DMS53 treated with DMSO at 0.1 percent for 48 hours (cell line): Measurements from ENCODE around the gene KHK.
"Not testable (repeated sequence)": the region's sequence is repeated elsewhere in the genome, so short reads cannot be mapped to it uniquely, and the experiment has no call there.

Experiments used
- DNase-seq: peaks from one replicate; lab custom pipeline; 2025; ENCODE audit not compliant: unreplicated experiment; lab: John Stamatoyannopoulos, UW

Gene KHK

DNA sequence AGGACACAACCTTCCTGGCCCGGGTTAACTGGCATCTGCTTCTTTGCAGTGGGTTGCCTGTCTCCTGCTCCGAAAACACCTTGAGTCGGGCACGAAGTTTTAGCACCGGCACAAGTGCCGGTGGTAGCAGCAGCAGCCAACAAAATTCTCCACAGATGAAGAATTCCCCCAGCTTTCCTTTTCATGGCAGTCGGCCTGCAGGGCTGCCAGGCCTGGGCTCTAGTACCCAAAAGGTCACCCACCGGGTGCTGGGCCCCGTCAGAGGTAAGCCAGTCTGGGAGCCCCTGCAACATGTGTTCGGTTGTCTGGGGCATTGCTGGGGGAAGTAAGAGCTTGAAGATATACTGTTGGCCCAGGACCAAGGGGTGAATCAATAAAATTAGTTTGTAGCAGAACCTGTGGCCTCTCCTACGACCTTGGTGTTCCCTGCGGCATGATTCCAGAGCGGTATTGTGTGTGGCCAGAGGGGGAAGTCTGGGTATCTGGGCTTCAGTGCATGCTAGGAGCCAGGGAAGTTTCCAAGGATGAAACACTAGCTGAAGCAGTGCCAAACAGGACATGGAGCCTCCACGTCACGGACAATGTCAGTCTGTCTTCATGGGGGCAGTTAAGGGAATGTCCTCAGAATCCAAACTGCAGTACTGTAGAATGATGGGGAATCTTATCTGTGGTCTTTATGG lies 27.3 kb upstream of the KHK start:
- no peak for DNase-seq

DNA sequence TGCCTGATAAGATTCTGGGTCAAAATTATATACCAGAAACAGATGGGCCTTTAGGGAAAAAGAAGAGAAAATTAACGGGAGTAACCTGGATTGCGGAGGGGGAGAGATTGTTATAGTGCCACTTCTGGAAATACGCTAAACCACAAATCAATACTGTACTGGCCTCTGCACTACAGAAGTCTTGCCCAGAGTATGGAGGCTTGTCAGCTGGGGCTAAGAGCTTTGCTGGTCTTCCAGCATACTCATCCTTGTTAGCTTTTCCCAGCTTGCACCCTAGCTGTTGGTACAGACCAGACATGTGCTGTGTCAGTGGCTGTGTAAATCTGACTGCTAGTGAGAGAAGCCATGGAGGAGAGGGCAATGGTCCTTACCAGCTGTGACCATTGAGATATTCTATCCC lies 26.2 kb upstream of the KHK start:
- no peak for DNase-seq

DNA sequence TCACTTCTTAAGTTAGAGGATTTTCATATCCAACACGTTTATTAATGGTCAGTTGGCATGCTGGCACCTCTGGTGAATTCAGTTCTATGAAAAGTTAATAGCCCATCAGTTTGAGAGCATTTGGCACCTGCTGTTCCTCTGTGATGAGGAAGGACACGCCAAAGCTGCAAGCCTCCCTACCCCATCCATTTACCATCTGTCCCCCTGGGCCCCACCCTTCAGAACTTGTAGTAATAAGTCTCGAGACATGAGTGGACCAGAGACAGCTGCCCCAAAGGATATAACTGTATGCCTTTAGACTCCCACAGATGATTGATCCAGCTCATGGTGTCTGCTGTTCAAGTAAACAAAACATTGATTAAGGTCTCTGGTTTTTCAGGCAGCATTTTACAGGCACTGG lies 21.4 kb upstream of the KHK start:
- no peak for DNase-seq

DNA sequence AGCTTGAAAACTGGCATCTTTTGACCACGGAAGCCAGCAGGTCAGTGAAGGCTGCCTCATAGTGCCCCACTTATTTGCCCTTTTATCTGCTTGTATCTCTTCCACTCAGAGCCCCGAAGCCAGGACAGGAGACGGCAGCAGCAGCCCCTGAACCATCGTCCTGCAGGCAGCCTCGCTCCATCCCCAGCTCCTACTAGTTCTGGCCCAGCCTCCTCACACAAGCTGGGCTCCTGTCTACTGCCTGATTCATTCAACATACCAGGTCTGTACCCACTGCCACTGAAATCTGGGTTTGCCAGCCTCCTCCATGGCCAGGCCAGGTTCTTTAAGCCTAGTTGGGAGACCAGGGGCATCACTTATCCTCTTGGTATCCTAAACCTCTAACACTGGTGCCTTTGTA lies 19.2 kb upstream of the KHK start:
- no peak for DNase-seq

DNA sequence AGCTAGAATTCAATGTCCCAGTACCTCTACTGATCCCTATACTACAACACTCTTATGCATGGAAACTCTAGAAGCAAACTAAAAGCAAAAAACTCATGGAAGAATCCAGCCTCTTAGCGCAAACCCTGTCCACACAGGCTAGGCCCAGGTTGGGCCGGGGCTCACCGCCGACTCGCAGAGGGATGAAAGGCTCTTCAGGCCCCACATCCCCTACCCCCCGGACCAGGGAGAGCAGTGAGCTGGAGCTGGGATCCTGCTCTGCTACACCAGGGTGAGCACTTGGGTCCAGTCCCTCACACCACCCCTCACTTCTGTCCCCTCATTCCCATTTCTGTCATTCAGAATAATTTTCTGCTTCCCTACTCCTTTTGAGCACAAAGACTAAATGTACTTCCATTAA lies 17.1 kb upstream of the KHK start:
- DNase-seq: no peak

DNA sequence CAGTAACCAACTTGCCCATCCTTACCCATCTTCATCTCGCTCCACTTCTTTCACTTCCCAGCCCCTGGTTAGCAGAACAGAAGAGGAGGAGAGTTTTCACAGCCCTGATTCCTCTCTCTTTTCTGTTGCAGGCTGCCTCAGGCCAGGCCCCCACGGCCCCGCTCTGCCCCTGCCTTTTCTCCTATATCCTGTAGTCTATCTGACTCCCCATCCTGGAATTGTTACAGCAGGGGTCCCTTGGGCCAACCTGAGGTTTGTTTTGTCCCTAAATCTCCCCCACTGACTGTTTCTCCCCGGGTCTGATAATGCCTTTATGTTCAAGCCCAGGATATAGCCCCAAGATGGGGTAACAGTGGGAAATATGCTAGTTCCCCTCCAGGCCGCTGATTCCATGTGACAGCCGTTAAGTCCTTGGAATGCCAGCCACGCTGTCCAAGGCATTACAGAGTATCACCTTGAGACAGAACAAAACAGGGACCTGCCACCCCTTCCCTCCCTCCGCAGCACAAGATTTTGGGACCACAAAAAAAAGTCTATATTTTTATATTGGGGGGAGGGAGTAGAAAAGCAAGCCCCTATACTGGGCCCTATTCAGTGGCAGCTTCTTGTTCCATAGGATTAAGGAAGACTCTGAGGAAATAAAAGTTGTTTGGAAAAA lies 16.5 kb upstream of the KHK start:
- no peak for DNase-seq

DNA sequence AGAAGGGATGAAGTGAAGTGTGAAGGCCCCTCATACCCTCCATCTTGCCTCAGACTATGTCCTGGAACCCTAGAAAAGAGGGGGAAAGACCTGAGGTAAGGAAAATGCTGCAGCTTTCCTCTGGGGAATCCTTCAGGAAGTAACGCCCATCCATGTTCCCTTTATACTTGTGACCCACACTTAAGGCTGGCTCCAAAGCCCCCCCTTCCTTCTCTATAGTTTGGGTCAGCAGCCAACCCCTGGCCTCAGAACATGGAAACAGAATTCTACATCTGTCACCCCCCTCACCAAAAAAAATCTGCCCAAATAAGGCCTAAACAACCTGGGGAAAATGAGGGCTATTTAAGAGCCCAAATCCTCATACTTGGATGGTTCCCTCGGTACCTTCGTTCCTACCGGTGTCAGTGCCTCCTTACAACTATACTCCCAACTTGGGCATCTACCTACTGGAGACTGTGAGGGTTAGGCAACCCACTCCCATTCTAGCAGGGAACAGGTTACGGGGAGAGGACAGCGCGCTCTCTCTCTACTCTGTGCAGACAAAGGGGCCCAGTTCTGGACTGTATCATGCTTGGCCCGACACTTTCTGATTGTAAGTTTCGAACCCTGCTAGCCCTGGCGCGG lies 15.8 kb upstream of the KHK start:
- DNase-seq: no peak

DNA sequence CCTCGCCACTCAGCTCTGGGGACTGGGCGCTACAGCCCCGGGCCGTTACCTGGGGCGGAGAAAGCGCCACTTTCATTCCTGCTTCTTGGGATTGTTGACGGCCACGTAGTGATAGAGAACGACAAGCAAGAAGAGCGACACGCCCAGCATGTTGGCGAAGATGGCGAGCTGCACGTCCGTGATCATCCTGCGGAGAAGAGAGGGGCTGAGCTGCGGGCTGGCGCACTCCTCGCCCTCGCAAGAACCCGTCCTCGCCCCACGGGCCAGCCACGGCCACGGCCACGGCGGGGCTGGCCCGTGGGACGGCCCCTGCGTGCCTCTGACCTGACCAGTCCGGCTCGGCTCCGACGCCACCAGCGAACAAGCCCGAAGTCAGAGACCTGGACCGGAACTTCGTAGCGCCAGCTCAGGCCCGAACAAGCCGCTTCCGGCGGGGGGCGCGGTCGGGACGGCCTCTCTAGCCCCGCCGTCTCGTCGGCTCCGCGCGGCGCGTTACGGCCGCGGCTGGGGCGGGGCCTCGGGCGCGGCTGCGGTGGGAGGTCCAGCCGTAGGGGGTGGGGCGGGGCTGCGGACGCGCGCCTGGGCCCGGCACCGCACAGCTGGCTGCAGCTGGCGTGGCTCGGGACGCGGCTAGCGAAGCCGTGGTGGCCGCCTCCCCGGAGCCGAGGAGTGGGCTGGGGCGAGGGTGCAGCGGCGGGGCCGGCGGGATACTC lies 15.1 kb upstream of the KHK start, which contains the start of gene OST4:
Gene OST4 (minus strand): TSS at position 378 of the 713 bp plus-strand sequence.
- peak; percentile 77 for DNase-seq

DNA sequence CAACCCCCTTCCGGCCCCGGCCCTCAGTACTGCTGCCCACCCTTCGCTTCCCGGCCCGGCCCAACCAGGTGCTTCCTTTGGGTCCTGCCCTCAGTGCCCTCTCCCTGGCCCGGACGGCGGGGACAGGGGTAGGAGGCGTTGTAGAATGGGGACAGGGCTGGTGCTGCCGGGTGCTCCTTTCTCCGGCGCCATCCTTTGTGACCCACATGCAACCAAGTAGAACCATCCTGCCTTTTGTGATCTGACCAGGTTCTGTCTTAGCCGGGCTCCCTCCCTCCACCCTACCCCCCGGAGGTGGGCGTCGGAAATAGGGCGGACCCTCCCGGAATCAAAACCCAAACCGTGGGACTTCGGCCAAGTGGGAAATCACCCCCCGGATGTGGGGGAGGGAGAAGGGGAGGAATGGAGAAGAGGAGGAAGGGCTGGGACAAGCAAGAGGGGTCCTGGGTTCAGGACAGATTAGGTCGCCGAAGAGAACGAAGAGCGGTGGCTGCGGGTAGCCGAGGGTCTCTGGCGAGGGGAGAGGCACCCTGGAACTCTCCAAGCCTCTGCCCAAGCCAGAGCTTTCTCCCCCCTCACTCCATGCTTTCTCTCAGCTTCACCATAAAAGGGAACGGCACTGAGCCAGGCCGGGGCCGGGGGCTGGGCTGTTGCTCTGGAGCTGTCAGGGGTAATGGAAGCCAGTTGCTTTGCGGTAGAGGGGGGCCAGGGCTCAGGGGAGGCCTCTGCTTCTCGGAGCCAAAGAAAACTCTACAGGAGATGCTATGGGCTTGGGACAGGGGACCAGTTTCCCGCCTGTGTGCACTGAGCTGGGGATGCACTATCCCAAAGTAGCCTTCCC lies 14.4 kb upstream of the KHK start:
- no peak for DNase-seq

DNA sequence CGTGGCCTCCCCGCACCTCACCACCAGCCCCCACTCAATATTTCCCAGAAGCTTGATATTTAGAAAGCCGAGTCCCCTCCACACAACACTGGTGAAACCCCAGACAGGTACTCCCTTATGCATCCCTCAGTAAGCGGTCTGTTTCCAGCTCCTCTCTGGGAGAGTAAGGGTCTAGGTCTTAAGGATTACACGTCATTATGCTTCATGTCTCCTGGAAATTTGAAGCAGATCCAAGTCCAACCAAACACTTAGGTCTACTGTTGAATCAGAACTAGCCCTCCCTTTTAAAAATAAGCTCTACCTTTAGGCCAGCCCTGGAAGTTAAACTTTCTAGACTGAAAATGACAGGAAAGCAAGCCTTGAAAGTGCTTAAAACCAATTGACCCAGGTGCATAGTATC lies 13.7 kb upstream of the KHK start:
- no peak for DNase-seq

DNA sequence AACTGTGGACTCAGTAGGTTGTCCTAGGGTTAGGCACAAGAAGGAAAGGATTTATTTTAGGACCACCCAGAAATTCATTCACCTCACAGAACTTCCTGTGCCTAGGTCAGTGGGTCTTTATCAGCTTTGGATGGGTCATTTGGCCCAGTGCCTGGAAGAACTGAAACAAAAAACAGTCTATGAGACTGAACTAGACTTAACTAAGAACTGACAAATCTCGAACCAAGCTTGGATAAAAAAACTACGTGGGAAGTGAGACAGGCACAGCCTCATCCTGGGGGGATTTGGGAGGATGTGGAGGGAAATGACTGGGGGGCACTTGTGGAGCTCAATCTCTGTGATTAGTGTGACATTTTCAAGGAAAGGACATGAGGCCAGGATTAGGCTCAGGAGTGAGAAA lies 12.8 kb upstream of the KHK start:
- no peak for DNase-seq

DNA sequence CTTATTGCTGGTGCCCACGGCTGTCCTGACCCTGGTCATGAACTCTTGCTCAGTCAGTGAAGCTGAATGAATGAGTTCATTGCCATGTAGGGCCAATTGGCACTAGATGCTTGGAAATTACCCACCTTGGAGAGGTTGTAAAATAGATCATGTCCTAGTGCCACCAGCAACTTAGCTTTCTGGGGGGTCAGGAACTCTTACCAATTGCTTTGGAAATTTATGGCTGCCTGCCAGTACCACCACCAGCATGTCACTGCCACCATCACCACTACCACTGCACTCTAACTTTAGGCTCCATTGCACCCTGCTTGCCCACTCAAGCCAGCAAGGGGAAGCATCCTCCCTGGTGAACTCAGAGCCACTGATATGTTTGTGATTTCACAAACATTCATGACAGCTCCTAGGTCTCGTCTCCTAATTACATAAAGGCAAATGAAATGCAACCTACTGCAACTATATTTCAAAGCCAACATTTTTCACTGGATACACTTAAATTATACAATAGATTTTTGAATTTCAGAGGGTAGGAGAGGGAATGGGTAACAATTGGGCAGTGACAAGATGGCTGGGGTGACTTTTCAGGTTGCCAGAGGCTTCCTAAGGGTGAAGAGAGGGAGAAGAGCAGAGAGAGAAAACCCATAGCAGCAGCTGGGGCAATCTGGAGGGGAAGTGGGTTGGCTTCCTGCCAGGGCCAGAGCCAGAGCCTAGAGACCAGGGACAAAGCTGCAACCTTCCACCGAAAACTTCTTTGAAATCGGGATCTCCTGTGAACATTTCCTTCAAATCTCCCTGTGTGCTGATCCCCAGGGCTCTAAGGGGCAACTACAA lies 11.6 kb upstream of the KHK start:
- no peak for DNase-seq

DNA sequence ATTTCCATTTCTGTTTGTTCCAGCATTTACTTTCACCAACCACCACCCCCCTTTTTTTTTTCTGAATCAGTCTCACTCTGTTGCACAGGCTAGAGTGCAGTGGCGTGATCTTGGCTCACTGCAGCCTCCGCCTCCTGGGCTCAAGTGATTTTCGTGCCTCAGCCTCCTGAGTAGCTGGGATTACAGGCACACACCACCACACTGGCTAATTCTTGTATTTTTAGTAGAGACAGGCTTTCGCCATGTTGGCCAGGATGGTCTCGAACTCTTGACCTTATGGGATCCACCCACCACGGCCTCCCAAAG lies 11.1 kb upstream of the KHK start:
- DNase-seq: not testable (repeated sequence)

DNA sequence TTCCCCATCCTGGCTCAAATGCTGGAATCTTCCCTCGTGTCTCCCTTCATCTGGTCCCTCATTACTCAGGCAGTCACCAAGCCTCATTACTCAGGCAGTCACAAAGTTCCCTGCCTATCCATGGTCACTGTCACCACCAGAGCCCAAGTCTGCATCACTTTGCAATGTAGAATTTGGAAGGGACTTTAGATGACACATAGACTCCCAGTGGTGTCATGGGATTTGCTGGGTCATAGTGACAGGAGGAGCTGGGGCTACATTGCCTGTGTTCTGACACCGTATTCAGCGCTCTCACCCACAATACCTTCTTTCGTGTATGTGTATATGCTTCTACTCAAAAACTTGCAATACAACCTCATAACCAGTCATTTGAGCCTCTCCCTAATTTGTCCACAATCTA lies 10.2 kb upstream of the KHK start:
- no peak for DNase-seq

DNA sequence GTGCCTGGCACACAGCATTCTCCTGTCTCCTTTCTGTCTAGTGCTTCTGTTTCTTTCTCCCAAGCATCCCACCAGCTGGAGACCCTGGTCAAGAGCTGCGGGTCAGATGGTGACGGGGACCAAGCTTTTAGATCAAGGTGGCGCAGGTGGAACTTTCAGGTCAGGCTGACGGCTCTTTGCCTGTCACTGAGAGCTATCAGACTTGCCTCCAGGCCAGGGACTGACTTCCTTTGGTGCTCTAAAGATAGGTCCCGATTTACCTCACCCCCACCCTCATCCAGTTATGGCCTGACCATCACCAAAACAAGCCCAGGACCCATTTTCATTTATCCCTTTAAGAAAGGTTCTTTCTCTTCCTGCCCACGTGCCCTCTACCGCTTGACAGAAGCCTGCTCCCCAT lies 9.3 kb upstream of the KHK start:
- no peak for DNase-seq

DNA sequence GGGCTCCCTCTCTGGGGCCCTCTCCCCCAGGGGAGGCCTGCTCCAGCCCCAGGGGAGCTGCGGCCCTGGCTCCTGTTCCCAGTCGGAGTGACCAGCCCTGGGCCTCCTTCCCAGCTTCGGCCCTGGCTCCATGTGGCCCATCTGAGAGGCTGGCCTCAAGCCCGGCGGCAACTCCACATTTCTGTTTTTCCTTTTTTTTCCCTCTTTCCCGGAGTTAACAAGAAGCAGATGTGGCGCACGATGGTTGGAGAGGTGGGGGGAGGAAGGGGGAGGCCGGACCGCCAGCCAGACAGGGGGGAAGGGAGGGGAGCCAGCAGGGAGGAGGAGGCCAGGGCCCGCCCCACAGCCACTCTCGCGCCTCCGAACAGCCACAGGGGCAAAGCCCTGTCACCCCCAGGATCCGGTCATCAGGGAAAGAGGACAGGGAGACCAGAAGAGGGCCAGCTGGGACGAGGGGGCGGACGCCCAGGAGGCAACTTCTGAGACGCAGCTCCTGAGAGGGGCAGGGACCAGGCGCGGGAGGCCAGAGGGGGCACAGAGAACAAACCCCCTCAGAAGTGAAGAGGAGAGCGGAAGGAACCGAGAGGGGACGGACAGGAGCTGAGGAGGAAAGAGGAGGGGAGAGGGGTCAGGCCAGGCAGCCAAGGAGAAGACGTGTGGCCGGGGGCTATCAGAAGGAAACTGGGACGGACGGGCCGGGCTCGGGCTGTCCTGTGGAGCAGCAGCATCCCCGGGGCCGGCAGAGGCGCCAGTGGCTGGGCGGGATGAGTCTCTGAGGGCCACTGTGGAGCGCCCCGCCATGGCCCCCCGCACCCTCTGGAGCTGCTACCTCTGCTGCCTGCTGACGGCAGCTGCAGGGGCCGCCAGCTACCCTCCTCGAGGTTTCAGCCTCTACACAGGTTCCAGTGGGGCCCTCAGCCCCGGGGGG lies 8.0 kb upstream of the KHK start, which contains the start of gene EMILIN1:
Gene EMILIN1 (plus strand): TSS at position 349 of the 928 bp plus-strand sequence. CDS start 451 bp downstream, at position 800.
- no peak for DNase-seq

DNA sequence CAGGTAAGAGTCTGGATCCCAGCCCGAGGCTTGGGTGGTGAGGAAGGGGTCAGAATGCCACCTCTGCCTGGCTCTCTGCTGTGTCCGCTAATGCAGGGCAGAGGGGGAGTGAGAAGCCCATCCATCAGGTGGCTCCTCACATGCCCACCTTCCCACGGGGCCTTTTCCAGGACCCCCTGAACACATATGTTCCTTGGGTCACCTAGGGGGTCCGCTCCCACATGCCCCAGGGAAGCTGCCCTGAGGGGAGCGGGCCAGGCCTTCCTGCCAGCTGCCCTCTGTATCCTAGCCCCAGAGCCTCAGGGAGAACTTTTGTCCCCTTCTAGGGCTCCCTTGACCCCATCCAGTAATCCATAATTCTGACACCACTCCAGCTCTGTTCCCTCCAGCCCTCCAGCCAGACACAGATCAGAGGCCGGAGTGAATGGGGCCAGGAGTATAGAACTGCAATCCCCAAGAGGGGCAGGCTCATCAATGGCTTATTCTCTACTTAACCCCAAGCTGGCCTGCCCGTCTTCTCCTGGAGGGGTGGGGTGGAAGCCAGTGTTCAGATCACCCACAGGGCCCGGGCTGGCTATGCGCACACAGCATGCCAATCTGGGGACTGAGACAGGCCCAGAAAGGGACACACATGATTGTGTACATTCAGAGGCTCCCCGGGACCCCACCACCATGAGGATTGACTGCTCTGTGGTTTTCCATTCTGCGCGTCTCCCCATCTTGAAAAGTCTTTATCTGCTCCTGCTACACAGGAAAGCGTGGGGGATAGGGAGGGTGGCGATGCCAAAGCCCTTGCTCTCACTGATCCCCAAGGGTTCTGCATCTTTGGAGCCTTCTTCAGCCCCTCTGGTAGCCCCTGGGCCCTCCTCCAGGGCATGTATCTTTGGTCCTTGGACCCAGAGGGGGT lies 7.1 kb upstream of the KHK start:
- no peak for DNase-seq

DNA sequence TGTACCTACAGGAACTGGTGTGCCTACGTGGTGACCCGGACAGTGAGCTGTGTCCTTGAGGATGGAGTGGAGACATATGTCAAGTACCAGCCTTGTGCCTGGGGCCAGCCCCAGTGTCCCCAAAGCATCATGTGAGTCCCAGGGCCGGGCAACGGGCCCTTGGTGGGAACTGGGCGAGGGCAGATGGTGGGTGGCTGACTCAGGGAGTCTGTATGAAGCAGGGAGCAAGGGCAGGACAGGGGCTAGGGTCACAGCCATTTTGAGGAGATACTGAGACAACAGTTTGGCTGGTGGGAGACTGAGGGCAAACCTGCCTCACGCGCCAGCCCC lies 6.5 kb upstream of the KHK start:
- no peak for DNase-seq
